ENCODE measurements around the gene SMU1. TPM values are rescaled to one million over a fixed set of nuclear protein-coding genes. Genes with fewer than 3 reads are reported as not detected.

SMU1 gene
- total RNA-seq, 1 donor from 2014 or later: 19.6 TPM

- H3K4me3 Mint-ChIP-seq (ENCODE audit: unreplicated experiment): peak within 1 kb of the TSS; percentile 98
- H3K36me3 Mint-ChIP-seq (ENCODE audit: unreplicated experiment): no peaks in the 10 kb centered on the region
- H3K27ac Mint-ChIP-seq (ENCODE audit: unreplicated experiment): peak within 1 kb of the TSS; percentile 97
- peaks cover 5% of the 10 kb centered on the region for H3K27me3 Mint-ChIP-seq (ENCODE audit: unreplicated experiment)
- DNase-seq: peak; percentile 95
- peaks cover 10% of the 10 kb centered on the region for H3K4me1 Mint-ChIP-seq (ENCODE audit: low read depth, unreplicated experiment)
- peaks cover 11% of the 10 kb centered on the region for H3K9me3 Mint-ChIP-seq (ENCODE audit: unreplicated experiment)
- TF ChIP-seq, protein P1, sequence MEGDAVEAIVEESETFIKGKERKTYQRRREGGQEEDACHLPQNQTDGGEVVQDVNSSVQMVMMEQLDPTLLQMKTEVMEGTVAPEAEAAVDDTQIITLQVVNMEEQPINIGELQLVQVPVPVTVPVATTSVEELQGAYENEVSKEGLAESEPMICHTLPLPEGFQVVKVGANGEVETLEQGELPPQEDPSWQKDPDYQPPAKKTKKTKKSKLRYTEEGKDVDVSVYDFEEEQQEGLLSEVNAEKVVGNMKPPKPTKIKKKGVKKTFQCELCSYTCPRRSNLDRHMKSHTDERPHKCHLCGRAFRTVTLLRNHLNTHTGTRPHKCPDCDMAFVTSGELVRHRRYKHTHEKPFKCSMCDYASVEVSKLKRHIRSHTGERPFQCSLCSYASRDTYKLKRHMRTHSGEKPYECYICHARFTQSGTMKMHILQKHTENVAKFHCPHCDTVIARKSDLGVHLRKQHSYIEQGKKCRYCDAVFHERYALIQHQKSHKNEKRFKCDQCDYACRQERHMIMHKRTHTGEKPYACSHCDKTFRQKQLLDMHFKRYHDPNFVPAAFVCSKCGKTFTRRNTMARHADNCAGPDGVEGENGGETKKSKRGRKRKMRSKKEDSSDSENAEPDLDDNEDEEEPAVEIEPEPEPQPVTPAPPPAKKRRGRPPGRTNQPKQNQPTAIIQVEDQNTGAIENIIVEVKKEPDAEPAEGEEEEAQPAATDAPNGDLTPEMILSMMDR (IDR thresholded peaks at IDR 0.05; ENCODE audit: partially characterized antibody, unreplicated experiment): no peak
Observed at GRCh38 chr9:33024966-33025571, 51.4 kb downstream of the SMU1 start, which contains the start of gene DNAJA1. Gene DNAJA1 (plus strand): TSS chr9:33025273. CDS start chr9:33026485, 1,212 bp downstream.

DNA sequence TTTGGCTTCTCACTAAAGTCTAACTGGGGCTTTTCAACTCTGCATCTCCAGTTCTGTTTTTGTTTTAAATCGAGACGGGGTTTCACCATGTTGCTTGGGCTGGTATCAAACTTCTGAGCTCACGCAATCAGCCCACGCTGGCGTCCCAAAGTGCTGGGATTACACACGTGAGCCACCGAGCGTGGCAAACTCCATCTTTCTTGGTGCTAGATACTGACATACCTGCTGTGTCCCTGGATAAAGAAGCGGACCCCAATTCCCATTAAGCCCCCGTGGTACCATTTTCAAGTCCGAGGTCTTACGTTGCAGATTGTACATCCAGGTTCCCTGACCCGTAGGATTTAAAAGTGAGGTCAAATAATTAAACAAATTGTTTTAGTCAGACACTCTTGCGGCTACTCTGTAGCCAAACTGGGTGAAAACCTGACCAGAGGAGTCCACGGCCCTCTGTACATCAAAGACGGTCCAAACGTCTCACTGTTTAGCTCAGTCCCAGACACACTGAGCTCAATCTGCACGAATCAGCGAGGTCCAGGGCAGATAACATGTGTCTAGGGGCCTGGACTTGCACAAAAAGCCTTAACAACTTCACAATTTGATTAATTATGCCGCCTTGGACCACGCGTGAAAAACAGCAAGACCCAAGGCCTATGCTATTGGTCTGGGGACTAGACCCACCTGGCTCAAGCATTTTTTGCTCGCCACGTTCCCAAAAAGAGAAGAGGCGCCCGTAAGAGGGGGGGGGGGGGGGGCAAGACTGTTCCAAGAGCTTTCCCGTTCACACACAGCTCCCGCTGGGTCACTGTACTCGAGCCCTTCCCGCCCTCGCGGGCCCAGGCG, 52.1 kb downstream of the SMU1 start:
- H3K36me3 Mint-ChIP-seq (ENCODE audit: unreplicated experiment): no peaks in the 10 kb centered on the region
- peak overlapping the region; percentile 91 for H3K4me3 Mint-ChIP-seq (ENCODE audit: unreplicated experiment)
- H3K9me3 Mint-ChIP-seq (ENCODE audit: unreplicated experiment): peaks cover 11% of the 10 kb centered on the region
- no peak for DNase-seq
- H3K27me3 Mint-ChIP-seq (ENCODE audit: unreplicated experiment): peaks cover 5% of the 10 kb centered on the region
- TF ChIP-seq, protein P1 (IDR thresholded peaks at IDR 0.05; ENCODE audit: partially characterized antibody, unreplicated experiment): no peak
- peak overlapping the region; percentile 91 for H3K27ac Mint-ChIP-seq (ENCODE audit: unreplicated experiment)
- peaks cover 10% of the 10 kb centered on the region for H3K4me1 Mint-ChIP-seq (ENCODE audit: low read depth, unreplicated experiment)

DNA sequence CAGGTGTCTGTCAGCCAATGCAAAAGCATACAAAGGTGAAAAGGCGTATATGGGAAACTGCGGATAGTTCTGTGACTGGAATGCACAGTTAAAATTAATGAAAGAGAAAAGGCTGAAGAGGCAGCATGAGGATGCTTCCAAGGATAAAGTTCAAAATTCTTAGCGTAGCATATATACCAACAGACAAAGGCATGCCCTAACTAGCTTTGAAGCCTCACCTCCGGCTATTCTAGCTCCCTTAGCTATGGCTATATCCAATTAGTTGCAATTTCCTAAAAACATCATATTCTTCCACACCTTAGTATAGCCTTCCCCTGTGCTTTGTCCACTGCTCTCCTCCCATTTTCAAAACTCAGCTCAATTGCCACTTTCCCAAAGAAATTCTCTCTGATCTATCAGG, 52.8 kb downstream of the SMU1 start:
- H3K27me3 Mint-ChIP-seq (ENCODE audit: unreplicated experiment): peaks cover 5% of the 10 kb centered on the region
- H3K9me3 Mint-ChIP-seq (ENCODE audit: unreplicated experiment): peaks cover 11% of the 10 kb centered on the region
- peak overlapping the region; percentile 91 for H3K4me3 Mint-ChIP-seq (ENCODE audit: unreplicated experiment)
- DNase-seq: no peak
- H3K36me3 Mint-ChIP-seq (ENCODE audit: unreplicated experiment): no peaks in the 10 kb centered on the region
- H3K4me1 Mint-ChIP-seq (ENCODE audit: low read depth, unreplicated experiment): peaks cover 9% of the 10 kb centered on the region
- TF ChIP-seq, protein P1 (IDR thresholded peaks at IDR 0.05; ENCODE audit: partially characterized antibody, unreplicated experiment): no peak
- H3K27ac Mint-ChIP-seq (ENCODE audit: unreplicated experiment): peak overlapping the region; percentile 91

DNA sequence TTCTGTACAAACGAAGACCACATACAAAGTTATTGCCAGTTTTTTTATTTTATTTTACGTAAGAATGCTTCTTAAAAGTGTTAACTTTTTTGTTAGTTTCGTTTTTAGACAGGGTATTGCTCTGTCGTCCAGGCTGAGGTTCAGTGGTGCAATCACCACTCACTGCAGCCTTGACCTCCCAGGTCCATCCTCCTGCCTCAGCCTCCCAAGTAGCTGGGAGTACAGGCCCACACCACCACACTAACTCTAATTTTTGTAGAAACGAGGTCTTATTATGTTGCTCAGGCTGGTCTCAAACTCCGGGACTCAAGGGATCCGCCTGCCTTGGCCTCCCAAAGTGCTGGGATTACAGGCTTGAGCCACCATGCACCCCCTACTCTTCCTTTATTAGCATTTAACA, 53.7 kb downstream of the SMU1 start:
- Mint-ChIP-seq H3K4me1 (ENCODE audit: low read depth, unreplicated experiment) (peaks cover 9% of the 10 kb centered on the region), H3K4me3 (ENCODE audit: unreplicated experiment) (no peak overlapping the region), H3K9me3 (ENCODE audit: unreplicated experiment) (peaks cover 11% of the 10 kb centered on the region), H3K27me3 (ENCODE audit: unreplicated experiment) (peaks cover 5% of the 10 kb centered on the region), H3K36me3 (ENCODE audit: unreplicated experiment) (no peaks in the 10 kb centered on the region), H3K27ac (ENCODE audit: unreplicated experiment) (no peak overlapping the region)
- TF ChIP-seq, protein P1 (IDR thresholded peaks at IDR 0.05; ENCODE audit: partially characterized antibody, unreplicated experiment): no peak
- DNase-seq: no peak

DNA sequence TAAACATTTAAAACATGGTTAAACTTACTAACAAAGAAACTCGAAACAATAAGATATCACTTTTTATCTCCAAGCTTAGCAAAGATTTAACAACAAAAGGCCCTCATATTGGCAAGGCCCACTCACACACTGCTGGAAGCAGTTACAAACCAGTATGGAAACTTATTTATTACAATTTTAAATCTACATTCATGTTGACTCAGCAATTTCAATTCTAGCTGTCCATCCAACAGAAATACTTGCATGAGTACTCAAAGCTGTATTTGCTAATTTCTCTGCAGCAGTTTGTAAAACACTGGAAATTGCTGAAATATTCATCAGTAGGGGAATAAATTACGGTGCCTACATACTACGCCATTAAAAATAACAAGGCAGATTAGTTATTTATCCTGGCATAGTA, 54.2 kb downstream of the SMU1 start:
- DNase-seq: no peak
- H3K9me3 Mint-ChIP-seq (ENCODE audit: unreplicated experiment): peaks cover 11% of the 10 kb centered on the region
- no peaks in the 10 kb centered on the region for H3K36me3 Mint-ChIP-seq (ENCODE audit: unreplicated experiment)
- TF ChIP-seq, protein P1 (IDR thresholded peaks at IDR 0.05; ENCODE audit: partially characterized antibody, unreplicated experiment): no peak
- peaks cover 5% of the 10 kb centered on the region for H3K27me3 Mint-ChIP-seq (ENCODE audit: unreplicated experiment)
- H3K4me3 Mint-ChIP-seq (ENCODE audit: unreplicated experiment): no peak overlapping the region
- no peak overlapping the region for H3K27ac Mint-ChIP-seq (ENCODE audit: unreplicated experiment)
- H3K4me1 Mint-ChIP-seq (ENCODE audit: low read depth, unreplicated experiment): peaks cover 9% of the 10 kb centered on the region

All from glutamatergic neuron (in vitro differentiated cells).